GM06990 (cell line): ENCODE data around the gene TENM4.

Source experiments
- DNase-seq: peaks from one replicate; pipeline ENCODE4 v3.0.0-alpha.2; 2011; ENCODE audit not compliant: insufficient read length; ENCODE audit errors: extremely low read depth
- H3K27me3 ChIP-seq: replicated peaks from 2 replicates; pipeline ENCODE4 v1.6.0; 2011; ENCODE audit warnings: low read length; ENCODE audit not compliant: control insufficient read depth, insufficient read depth
- H3K36me3 ChIP-seq: 2 replicates; pipeline ENCODE4 v1.5.1; 2011; ENCODE audit warnings: low read length; ENCODE audit not compliant: control insufficient read depth, insufficient read depth
- H3K4me3 ChIP-seq: replicated peaks from 2 replicates; pipeline ENCODE4 v1.5.1; 2011; ENCODE audit warnings: low read depth, mild to moderate bottlenecking, control low read depth, low read length
- TF ChIP-seq, protein P1 (sequence below): IDR thresholded peaks from 2 replicates; pipeline ENCODE4 v1.5.1; 2011; ENCODE audit warnings: low read length, control low read depth, mild to moderate bottlenecking, inconsistent platforms; ENCODE audit not compliant: insufficient read depth, poor library complexity, severe bottlenecking

Gene TENM4

DNA sequence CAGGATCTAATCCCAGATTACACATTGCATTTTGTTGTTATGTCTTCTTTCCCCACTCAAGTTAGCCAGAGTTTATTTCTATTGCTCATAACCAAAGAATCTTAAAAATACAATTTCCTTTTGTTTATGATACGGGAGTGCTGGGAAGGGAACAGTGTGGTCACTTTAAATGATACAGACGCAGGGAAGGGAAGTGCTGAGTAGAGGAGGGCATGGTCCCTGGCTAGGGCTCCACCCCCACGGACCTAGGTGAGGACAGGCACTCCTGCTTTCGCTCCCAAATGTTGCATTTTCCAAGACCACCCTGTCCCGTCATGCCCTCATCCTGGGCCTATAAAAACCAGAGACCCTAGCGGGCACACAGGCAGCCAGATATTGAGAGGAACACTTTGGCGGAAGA is 835.5 kb downstream of the TENM4 start:
- no peak overlapping the region for H3K4me3 ChIP-seq
- H3K36me3 ChIP-seq: no peaks in the 10 kb centered on the region
- TF ChIP-seq, protein P1, sequence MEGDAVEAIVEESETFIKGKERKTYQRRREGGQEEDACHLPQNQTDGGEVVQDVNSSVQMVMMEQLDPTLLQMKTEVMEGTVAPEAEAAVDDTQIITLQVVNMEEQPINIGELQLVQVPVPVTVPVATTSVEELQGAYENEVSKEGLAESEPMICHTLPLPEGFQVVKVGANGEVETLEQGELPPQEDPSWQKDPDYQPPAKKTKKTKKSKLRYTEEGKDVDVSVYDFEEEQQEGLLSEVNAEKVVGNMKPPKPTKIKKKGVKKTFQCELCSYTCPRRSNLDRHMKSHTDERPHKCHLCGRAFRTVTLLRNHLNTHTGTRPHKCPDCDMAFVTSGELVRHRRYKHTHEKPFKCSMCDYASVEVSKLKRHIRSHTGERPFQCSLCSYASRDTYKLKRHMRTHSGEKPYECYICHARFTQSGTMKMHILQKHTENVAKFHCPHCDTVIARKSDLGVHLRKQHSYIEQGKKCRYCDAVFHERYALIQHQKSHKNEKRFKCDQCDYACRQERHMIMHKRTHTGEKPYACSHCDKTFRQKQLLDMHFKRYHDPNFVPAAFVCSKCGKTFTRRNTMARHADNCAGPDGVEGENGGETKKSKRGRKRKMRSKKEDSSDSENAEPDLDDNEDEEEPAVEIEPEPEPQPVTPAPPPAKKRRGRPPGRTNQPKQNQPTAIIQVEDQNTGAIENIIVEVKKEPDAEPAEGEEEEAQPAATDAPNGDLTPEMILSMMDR: no peak
- H3K27me3 ChIP-seq: no peaks in the 10 kb centered on the region
- no peak for DNase-seq

- Histone ChIP-seq H3K36me3 (no peaks in the 10 kb centered on the region), H3K27me3 (no peaks in the 10 kb centered on the region), H3K4me3 (no peak overlapping the region)
- TF ChIP-seq, protein P1: no peak
- DNase-seq: no peak
Measured at GRCh38 chr11:78603792-78604191, 837.0 kb downstream of the TENM4 start.
